HL-60 (cell line): ENCODE results near the gene ORAI3.

Source experiments
- CTCF ChIP-seq: IDR thresholded peaks from one replicate; pipeline ENCODE4 v1.5.1; 2011; ENCODE audit warnings: low read length, control low read depth, inconsistent platforms; ENCODE audit not compliant: insufficient read depth
- POLR2AphosphoS5 ChIP-seq: IDR thresholded peaks from 2 replicates; pipeline ENCODE4 v1.6.1; 2012; ENCODE audit warnings: low read depth
- SPI1 ChIP-seq: IDR thresholded peaks from 2 replicates; pipeline ENCODE4 v1.6.1; 2012; ENCODE audit warnings: low read depth, mild to moderate bottlenecking, borderline replicate concordance

- TF ChIP-seq SPI1 (no peak), CTCF (no peak), POLR2AphosphoS5 (no peak)
Measured at GRCh38 chr16:30980959-30981358, 32.1 kb downstream of the ORAI3 start.
